ENCODE results near the gene DAB2IP. TPM values are rescaled to one million over a fixed set of nuclear protein-coding genes. Genes with fewer than 3 reads are reported as not detected.
A peak's percentile ranks its signal among the peaks of the same experiment; 100 is the strongest.

The DAB2IP gene
- total and polyA plus RNA-seq, 2 of the 4 experiments (the other 2 are of a cell fraction) = 5.6 to 17.2 TPM

DNA sequence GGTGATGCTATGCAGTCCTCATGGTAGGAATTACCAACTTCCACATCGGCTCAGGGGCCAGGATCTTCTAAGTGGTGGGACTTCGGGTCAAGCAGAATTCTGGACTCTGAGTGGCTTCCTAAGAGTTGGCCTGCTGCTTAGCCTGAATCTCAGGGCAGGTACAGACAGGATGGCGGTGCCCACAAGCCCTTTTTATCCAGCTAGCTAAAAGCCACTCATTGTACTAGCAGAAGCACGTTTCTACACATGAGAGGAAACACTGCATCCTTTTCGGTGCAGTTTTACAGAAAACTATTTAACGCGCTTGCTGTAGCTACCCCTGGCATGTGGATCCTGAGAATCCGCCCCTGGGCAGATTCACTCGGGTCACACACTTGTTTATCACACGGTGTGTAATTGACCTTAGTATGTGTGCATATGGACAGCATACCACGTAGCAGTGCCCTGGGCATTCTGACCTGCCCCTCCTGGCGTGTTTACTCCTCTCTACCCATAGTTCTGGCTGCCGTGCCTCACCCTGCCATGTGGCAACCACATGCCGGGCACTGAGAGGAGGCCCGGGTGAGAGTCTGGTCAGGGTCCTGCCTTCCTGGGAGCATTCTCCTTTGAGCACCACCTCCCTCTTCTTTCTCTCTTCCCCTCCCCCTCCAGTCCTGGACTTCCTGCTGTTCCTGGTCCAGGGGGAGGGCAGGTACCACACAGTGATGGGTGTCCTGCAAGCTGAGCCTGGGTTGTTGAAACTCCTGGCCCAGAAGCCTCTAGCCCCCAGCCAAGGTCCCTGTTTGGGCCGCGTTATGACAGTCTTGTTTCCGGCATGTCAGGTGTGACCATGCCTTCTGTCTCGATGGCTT, 65.9 kb downstream of the DAB2IP start:
- intact Hi-C loops (cut with micrococcal nuclease) (no loop called here), in situ Hi-C loops (cut with MboI; ENCODE audit: low sequenced_read_pairs) (no loop called here), dilution Hi-C loops (cut with HindIII; ENCODE audit: low sequenced_read_pairs, unreplicated experiment) (no loop called here)
- Histone ChIP-seq H2AFZ (replicated peaks; ENCODE audit: low read length, poor library complexity) (peak overlapping the region; percentile 64), H3K9ac (ENCODE audit: low read depth, low read length) (no peak overlapping the region), H3K4me1 (ENCODE audit: control insufficient read depth, insufficient read depth, low read length) (peaks cover 46% of the 10 kb centered on the region), H2BK20ac (ENCODE audit: low read depth, low read length) (peak overlapping the region; percentile 36), H3K27me3 (ENCODE audit: control insufficient read depth, insufficient read depth, low read length) (no peaks in the 10 kb centered on the region), H4K91ac (ENCODE audit: insufficient read depth, low read depth, low read length) (peak overlapping the region; percentile 49; the same call in 1 of the 2 replicates), H3K14ac (replicated peaks; ENCODE audit: low read depth, low read length) (peak overlapping the region; percentile 40), H3K27ac (ENCODE audit: insufficient read depth, low read length) (peak overlapping the region; percentile 11; the same call in 1 of the 2 replicates), H3K23ac (ENCODE audit: low read depth, low read length) (peak overlapping the region; percentile 61), H2BK120ac (ENCODE audit: low read depth, low read length) (peak overlapping the region; percentile 66), H3K36me3 (ENCODE audit: control insufficient read depth, insufficient read depth, low read length) (0 out of 2 replicates have a peak, but pooled peaks cover 2% of the 10 kb centered on the region), H2BK15ac (ENCODE audit: low read depth, low read length) (peak overlapping the region; percentile 8; the same call in 1 of the 3 replicates), H3K4ac (ENCODE audit: low read depth, low read length) (peak overlapping the region; percentile 86), H3K4me2 (ENCODE audit: low read depth, low read length) (no peak overlapping the region; the same call in 1 of the 2 replicates), H4K20me1 (ENCODE audit: insufficient read depth, low read length) (peaks cover 51% of the 10 kb centered on the region), H3K9me1 (ENCODE audit: insufficient read depth, low read length) (peaks cover 31% of the 10 kb centered on the region), H3K18ac (ENCODE audit: low read depth, low read length) (peak overlapping the region; percentile 61; the same call in 1 of the 2 replicates), H4K5ac (ENCODE audit: low read depth, low read length) (peak overlapping the region; percentile 66), H3K79me1 (ENCODE audit: low read depth in 1 of 2, low read length in 2 of 2) (peaks cover 40 to 92% of the 10 kb centered on the region in 2 experiments), H2BK5ac (ENCODE audit: low read depth, low read length, poor library complexity, severe bottlenecking) (no peak overlapping the region), H4K8ac (ENCODE audit: low read depth in 2 of 2, low read length in 2 of 2) (peak overlapping the region in 1 of 2 experiments; percentile 67; a peak in 2 of 4 replicates), H2AK9ac (replicated peaks; ENCODE audit: low read depth, low read length, poor library complexity) (peak overlapping the region; percentile 75), H3K56ac (ENCODE audit: extremely low read depth, insufficient read depth, low read length) (no peak overlapping the region), H3K9me3 (ENCODE audit: control insufficient read depth, insufficient read depth, low read length) (no peaks in the 10 kb centered on the region), H2AK5ac (ENCODE audit: low read depth, low read length) (peak overlapping the region; percentile 88), H3K4me3 (ENCODE audit: insufficient read depth, low read depth, low read length) (no peak overlapping the region)
- TF ChIP-seq ELK1 (IDR thresholded peaks at IDR 0.05; ENCODE audit: borderline replicate concordance, low read depth, low read length) (no peak), CHD1 (IDR thresholded peaks at IDR 0.05; ENCODE audit: low read depth, low read length) (no peak), SMC3 (IDR thresholded peaks at IDR 0.05; ENCODE audit: low read depth, low read length) (no peak), MAFK (IDR thresholded peaks at IDR 0.05; ENCODE audit: low read depth, low read length) (no peak), FOS (IDR thresholded peaks at IDR 0.05; ENCODE audit: low read depth, low read length) (no peak), CEBPB (IDR thresholded peaks at IDR 0.05; ENCODE audit: low read depth, low read length) (no peak), POLR2A (IDR thresholded peaks at IDR 0.05; ENCODE audit: low read depth, low read length) (no peak), RAD21 (IDR thresholded peaks at IDR 0.05; ENCODE audit: low read length) (no peak), RCOR1 (IDR thresholded peaks at IDR 0.05; ENCODE audit: insufficient replicate concordance, low read length) (no peak), MAZ (IDR thresholded peaks at IDR 0.05; ENCODE audit: borderline replicate concordance, low read depth, low read length) (no peak), RFX5 (IDR thresholded peaks at IDR 0.05; ENCODE audit: low read depth, low read length) (no peak), NFE2L2 (IDR thresholded peaks at IDR 0.05; ENCODE audit: low read depth, low read length) (no peak), BHLHE40 (IDR thresholded peaks at IDR 0.05; ENCODE audit: low read depth, low read length) (no peak)
- TF ChIP-seq, protein P1, sequence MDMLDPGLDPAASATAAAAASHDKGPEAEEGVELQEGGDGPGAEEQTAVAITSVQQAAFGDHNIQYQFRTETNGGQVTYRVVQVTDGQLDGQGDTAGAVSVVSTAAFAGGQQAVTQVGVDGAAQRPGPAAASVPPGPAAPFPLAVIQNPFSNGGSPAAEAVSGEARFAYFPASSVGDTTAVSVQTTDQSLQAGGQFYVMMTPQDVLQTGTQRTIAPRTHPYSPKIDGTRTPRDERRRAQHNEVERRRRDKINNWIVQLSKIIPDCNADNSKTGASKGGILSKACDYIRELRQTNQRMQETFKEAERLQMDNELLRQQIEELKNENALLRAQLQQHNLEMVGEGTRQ (IDR thresholded peaks at IDR 0.05; ENCODE audit: low read depth, low read length) = no peak
- DNase-seq (no peak), ATAC-seq (ENCODE audit: low read depth) (no peak)
- ChIA-PET POLR2A (ENCODE audit: unreplicated experiment) (no interaction called here), CTCF (no interaction called here)
- no TSS peak for BruUV-seq (replicated peaks)
- 84% methylated on average over 11 of the region's 19 CpGs; no CpG with 5 or more reads in 1 of the 2 experiments for WGBS, 2 experiments (ENCODE audit: extremely low coverage in 2 of 2, insufficient read length in 1 of 2)
